Upper lobe of left lung (tissue), 4 donors: ENCODE measurements around the gene PROK2.

Experiments
- POLR2AphosphoS5 ChIP-seq, 2 donors: sonication (generic); formaldehyde crosslinking; IDR thresholded peaks; one replicate each; pipeline ENCODE4 v1.5.1; 2017; ENCODE audit warnings: antibody characterized with exemption in 2 of 2
- TF ChIP-seq, protein P1 (sequence below), 6 experiments: fragments of 450-650 bp in 4 of 6; fragments of 200-600 bp in 2 of 6; sonication (generic) in 2 of 6; IDR thresholded peaks; one replicate each; pipeline ENCODE4 v1.5.1; 2016 to 2019; ENCODE audit warnings: antibody characterized with exemption in 6 of 6

DNA sequence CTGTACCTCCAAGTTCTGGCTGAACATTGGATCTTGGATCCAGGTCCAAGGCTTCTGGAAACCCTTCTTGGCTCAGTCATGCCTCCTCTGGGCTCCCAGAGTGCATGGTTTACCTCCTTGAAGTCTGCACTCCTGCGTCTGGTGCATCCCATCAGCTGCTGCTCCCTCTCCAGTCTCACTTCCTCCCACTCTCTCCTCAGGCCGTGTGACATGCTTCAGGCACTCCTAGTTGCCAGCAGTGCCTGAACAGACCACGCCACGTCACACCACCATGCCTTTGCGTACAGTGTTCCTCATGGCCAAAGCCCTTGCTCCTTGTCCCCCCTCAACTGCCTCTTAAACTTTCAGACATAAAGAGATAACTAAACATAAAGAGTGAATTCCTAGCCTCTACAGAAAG lies 25.5 kb downstream of the PROK2 start:
- TF ChIP-seq, protein P1, sequence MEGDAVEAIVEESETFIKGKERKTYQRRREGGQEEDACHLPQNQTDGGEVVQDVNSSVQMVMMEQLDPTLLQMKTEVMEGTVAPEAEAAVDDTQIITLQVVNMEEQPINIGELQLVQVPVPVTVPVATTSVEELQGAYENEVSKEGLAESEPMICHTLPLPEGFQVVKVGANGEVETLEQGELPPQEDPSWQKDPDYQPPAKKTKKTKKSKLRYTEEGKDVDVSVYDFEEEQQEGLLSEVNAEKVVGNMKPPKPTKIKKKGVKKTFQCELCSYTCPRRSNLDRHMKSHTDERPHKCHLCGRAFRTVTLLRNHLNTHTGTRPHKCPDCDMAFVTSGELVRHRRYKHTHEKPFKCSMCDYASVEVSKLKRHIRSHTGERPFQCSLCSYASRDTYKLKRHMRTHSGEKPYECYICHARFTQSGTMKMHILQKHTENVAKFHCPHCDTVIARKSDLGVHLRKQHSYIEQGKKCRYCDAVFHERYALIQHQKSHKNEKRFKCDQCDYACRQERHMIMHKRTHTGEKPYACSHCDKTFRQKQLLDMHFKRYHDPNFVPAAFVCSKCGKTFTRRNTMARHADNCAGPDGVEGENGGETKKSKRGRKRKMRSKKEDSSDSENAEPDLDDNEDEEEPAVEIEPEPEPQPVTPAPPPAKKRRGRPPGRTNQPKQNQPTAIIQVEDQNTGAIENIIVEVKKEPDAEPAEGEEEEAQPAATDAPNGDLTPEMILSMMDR (IDR thresholded peaks at IDR 0.05): no peak
- no peak for TF ChIP-seq POLR2AphosphoS5 (IDR thresholded peaks at IDR 0.05)
